ENCODE measurements around the gene TBC1D30.

GRCh38 chr12:64819816-64820402 lies 4.5 kb upstream of the TBC1D30 start:
- TF ChIP-seq ZFX (IDR thresholded peaks at IDR 0.05; ENCODE audit: borderline replicate concordance) = no peak
- TF ChIP-seq, protein P1, sequence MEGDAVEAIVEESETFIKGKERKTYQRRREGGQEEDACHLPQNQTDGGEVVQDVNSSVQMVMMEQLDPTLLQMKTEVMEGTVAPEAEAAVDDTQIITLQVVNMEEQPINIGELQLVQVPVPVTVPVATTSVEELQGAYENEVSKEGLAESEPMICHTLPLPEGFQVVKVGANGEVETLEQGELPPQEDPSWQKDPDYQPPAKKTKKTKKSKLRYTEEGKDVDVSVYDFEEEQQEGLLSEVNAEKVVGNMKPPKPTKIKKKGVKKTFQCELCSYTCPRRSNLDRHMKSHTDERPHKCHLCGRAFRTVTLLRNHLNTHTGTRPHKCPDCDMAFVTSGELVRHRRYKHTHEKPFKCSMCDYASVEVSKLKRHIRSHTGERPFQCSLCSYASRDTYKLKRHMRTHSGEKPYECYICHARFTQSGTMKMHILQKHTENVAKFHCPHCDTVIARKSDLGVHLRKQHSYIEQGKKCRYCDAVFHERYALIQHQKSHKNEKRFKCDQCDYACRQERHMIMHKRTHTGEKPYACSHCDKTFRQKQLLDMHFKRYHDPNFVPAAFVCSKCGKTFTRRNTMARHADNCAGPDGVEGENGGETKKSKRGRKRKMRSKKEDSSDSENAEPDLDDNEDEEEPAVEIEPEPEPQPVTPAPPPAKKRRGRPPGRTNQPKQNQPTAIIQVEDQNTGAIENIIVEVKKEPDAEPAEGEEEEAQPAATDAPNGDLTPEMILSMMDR (IDR thresholded peaks at IDR 0.05) = no peak
